HL-60 (cell line): ENCODE measurements around the gene GUCA1A.

Experiments
- DNase-seq, 2 experiments: peaks; one replicate each; pipeline ENCODE4 v3.0.0-alpha.2; 2010 to 2020; ENCODE audit warnings: low read depth in 1 of 2, low spot score in 1 of 2
- H3K27ac ChIP-seq: fragments of 250-450 bp; sonication (Bioruptor Pico); replicated peaks from 2 replicates; pipeline ENCODE4 v1.5.1; 2020; ENCODE audit warnings: mild to moderate bottlenecking, moderate library complexity
- H3K27me3 ChIP-seq: fragments of 250-450 bp; sonication (Bioruptor Pico); 2 replicates; pipeline ENCODE4 v1.5.1; 2021; ENCODE audit warnings: mild to moderate bottlenecking, moderate library complexity; ENCODE audit not compliant: insufficient read depth, poor library complexity, severe bottlenecking
- H3K4me3 ChIP-seq: replicated peaks from 2 replicates; pipeline ENCODE4 v1.5.1; 2011; ENCODE audit warnings: mild to moderate bottlenecking, control low read depth, low read length; ENCODE audit not compliant: insufficient read depth
- CTCF ChIP-seq: IDR thresholded peaks from one replicate; pipeline ENCODE4 v1.5.1; 2011; ENCODE audit warnings: low read length, control low read depth, inconsistent platforms; ENCODE audit not compliant: insufficient read depth
- GABPA ChIP-seq: IDR thresholded peaks from 2 replicates; pipeline ENCODE4 v1.6.1; 2012; ENCODE audit warnings: low read depth
- POLR2AphosphoS5 ChIP-seq: IDR thresholded peaks from 2 replicates; pipeline ENCODE4 v1.6.1; 2012; ENCODE audit warnings: low read depth
- REST ChIP-seq: IDR thresholded peaks from 2 replicates; pipeline ENCODE4 v1.6.1; 2012; ENCODE audit warnings: low read depth; ENCODE audit not compliant: insufficient replicate concordance
- SPI1 ChIP-seq: IDR thresholded peaks from 2 replicates; pipeline ENCODE4 v1.6.1; 2012; ENCODE audit warnings: low read depth, mild to moderate bottlenecking, borderline replicate concordance

Gene GUCA1A

GRCh38 chr6:42155293-42155692 is 17.9 kb upstream of the GUCA1A start:
- TF ChIP-seq CTCF, result no peak
- no peak for TF ChIP-seq REST
- Histone ChIP-seq H3K27me3 (no peaks in the 10 kb centered on the region), H3K4me3 (no peak overlapping the region), H3K27ac (no peak overlapping the region)
- no peak for DNase-seq

GRCh38 chr6:42156638-42157037 is 16.5 kb upstream of the GUCA1A start:
- Histone ChIP-seq H3K4me3 (no peak overlapping the region), H3K27ac (no peak overlapping the region), H3K27me3 (no peaks in the 10 kb centered on the region)
- DNase-seq, result no peak
- no peak for TF ChIP-seq POLR2AphosphoS5
- TF ChIP-seq CTCF, result no peak
- no peak for TF ChIP-seq GABPA
- TF ChIP-seq REST, result no peak

- no peaks in the 10 kb centered on the region for H3K27me3 ChIP-seq
- TF ChIP-seq SPI1 (no peak), POLR2AphosphoS5 (no peak), CTCF (no peak), GABPA (no peak), REST (no peak)
- no peak for DNase-seq
- no peak overlapping the region for H3K27ac ChIP-seq
- no peak overlapping the region for H3K4me3 ChIP-seq
Observed at GRCh38 chr6:42158011-42158410, 15.2 kb upstream of the GUCA1A start.
